Coronary artery (tissue), 2 donors: ENCODE results near the gene CD83.

Experiments used
- DNase-seq: peaks from one replicate; pipeline ENCODE4 v3.0.0-alpha.2; 2017; ENCODE audit warnings: low spot score
- H3K27ac ChIP-seq, 2 donors: fragments of 200-600 bp; sonication (generic); one replicate each; pipeline ENCODE4 v1.5.1; 2016 to 2019
- H3K4me3 ChIP-seq: fragments of 200-600 bp; sonication (generic); 2 replicates; pipeline ENCODE4 v1.5.1; 2016; ENCODE audit warnings: mild to moderate bottlenecking, moderate library complexity
- CTCF ChIP-seq: fragments of 200-600 bp; sonication (generic); IDR thresholded peaks from one replicate; pipeline ENCODE4 v1.5.1; 2019; ENCODE audit warnings: antibody characterized with exemption

Gene CD83

GRCh38 chr6:14083751-14084150 lies 33.8 kb upstream of the CD83 start:
- TF ChIP-seq CTCF: no peak
- no peak for DNase-seq
- Histone ChIP-seq H3K4me3 (no peak overlapping the region), H3K27ac (no peak overlapping the region)

GRCh38 chr6:14084388-14084787 lies 33.2 kb upstream of the CD83 start:
- Histone ChIP-seq H3K4me3 (no peak overlapping the region), H3K27ac (no peak overlapping the region)
- no peak for TF ChIP-seq CTCF
- no peak for DNase-seq

- Histone ChIP-seq H3K4me3 (no peak overlapping the region), H3K27ac (no peak overlapping the region)
- TF ChIP-seq CTCF: no peak
- DNase-seq: no peak
These were observed 32.3 kb upstream of the CD83 start for GRCh38 chr6:14085176-14085787.

- Histone ChIP-seq H3K27ac (no peak overlapping the region), H3K4me3 (no peak overlapping the region)
- no peak for DNase-seq
- TF ChIP-seq CTCF: no peak
These were observed 30.9 kb upstream of the CD83 start for GRCh38 chr6:14086701-14087100.

GRCh38 chr6:14088600-14089192 lies 28.9 kb upstream of the CD83 start:
- Histone ChIP-seq H3K4me3 (no peak overlapping the region), H3K27ac (no peak overlapping the region)
- no peak for TF ChIP-seq CTCF
- DNase-seq: no peak

- no peak for TF ChIP-seq CTCF
- H3K4me3 ChIP-seq: no peak overlapping the region
- DNase-seq: no peak
- no peak overlapping the region for H3K27ac ChIP-seq
These were observed 28.3 kb upstream of the CD83 start for GRCh38 chr6:14089224-14089623.

- DNase-seq: no peak
- no peak overlapping the region for H3K27ac ChIP-seq
These were observed 26.1 kb upstream of the CD83 start for GRCh38 chr6:14091339-14091978.

More at GRCh38 chr6:14091339-14091978, 26.1 kb upstream of the CD83 start:
- TF ChIP-seq CTCF: no peak
- H3K4me3 ChIP-seq: no peak overlapping the region
